Aorta (tissue), 5 donors: Measurements from ENCODE around the gene PPP1R1C. TPM values are rescaled to one million over a fixed set of nuclear protein-coding genes. Genes with fewer than 3 reads are reported as not detected.

Source experiments
- ATAC-seq: fragments of 200-7000 bp; cut with Tn5 transposase; one replicate; pipeline ENCODE4 v1.9.1; 2022; ENCODE audit warnings: moderate library complexity; ENCODE audit not compliant: low FRiP score
- DNase-seq, 2 donors: peaks; one replicate each; pipeline ENCODE4 v3.0.0-alpha.2; 2020
- H3K27ac ChIP-seq, 2 donors: one replicate each; pipeline ENCODE4 v1.5.1; 2013; ENCODE audit warnings: low read length in 2 of 2, mild to moderate bottlenecking in 2 of 2, moderate library complexity in 2 of 2, control low read depth in 1 of 2, inconsistent platforms in 1 of 2, low read depth in 1 of 2
- H3K27me3 ChIP-seq, 2 donors: one replicate each; pipeline ENCODE4 v1.6.1; 2013; ENCODE audit warnings: control low read depth in 1 of 2, low read length in 1 of 2, mild to moderate bottlenecking in 1 of 2, moderate library complexity in 1 of 2; ENCODE audit not compliant: insufficient read depth in 2 of 2, control insufficient read depth in 1 of 2
- H3K36me3 ChIP-seq, 2 donors: one replicate each; pipeline ENCODE4 v1.6.1; 2013; ENCODE audit warnings: control low read depth in 1 of 2, low read length in 1 of 2, mild to moderate bottlenecking in 1 of 2; ENCODE audit not compliant: insufficient read depth in 2 of 2, control insufficient read depth in 1 of 2
- H3K4me1 ChIP-seq, 2 donors: one replicate each; pipeline ENCODE4 v1.6.1; 2013; ENCODE audit warnings: low read length in 2 of 2, control low read depth in 1 of 2, mild to moderate bottlenecking in 1 of 2, moderate library complexity in 1 of 2; ENCODE audit not compliant: insufficient read depth in 2 of 2, control insufficient read depth in 1 of 2
- H3K4me3 ChIP-seq, 2 donors: one replicate each; pipeline ENCODE4 v1.5.1; 2013; ENCODE audit warnings: low read length in 2 of 2, control low read depth in 1 of 2, mild to moderate bottlenecking in 1 of 2
- H3K9me3 ChIP-seq: one replicate; pipeline ENCODE4 v1.6.1; 2013; ENCODE audit warnings: mild to moderate bottlenecking, low read length; ENCODE audit not compliant: control insufficient read depth
- WGBS, 2 donors: extraction: QIAGEN DNeasy Blood & Tissue Kit; methylation state at CpG; one replicate each; pipeline ENCODE4 v1.1.7; 2013; 5-methylcytosine and 5-hydroxymethylcytosine counted together
- intact Hi-C, 2 donors: fragments of 100-400 bp; cut with DNase I; formaldehyde crosslinking; loops; one replicate each; pipeline versions ENCODE4 v1.14.2 to v1.15.0; 2022
- polyA plus RNA-seq, 2 donors: library from polyadenylated mRNA; stranded (reverse); fragments of 200-250 nt; gene quantifications; one replicate each; pipeline ENCODE4 v1.2.3, GENCODE V29; 2013
- total RNA-seq, 2 donors: library from RNA; stranded (reverse); fragmentation: NEBNext Ultra II Directional; extraction: Animal tissue kit (Norgen Biotek cat#: 25700); gene quantifications; one replicate each; pipeline ENCODE4 v1.2.1, GENCODE V29; 2021
- donor health status: healthy with polysubstance abuse.
- donor health status: Bipolar disorder and iron deficiency.
- donor health status: DM: no; HTN: no; CAD: no.
- donor health status: DM: no; HTN: no; CAD: no.
- donor health status: DM: yes; HTN: yes; CAD: no.

The PPP1R1C gene
- total and polyA plus RNA-seq, 4 donors = 0.54 to 1.6 (median 1.1) TPM

DNA sequence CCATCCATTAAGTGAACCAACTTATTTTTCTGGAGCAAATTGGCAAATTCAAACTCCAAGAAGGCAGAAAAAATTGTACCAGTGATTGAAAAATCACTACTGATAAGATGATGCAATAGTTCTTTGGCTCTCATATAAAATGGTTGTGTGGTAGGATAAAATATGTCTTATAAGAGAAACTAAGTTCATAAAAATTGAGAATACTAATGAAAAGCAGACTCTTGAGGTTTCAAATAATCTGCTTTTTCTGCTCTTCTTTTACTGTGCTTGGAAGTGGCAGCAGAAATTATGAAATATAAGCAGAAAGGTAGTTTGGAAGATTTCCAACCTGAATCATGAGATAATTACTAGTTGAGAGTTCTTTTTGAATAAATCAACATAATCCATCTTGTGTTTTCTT lies 61.9 kb downstream of the PPP1R1C start:
- Histone ChIP-seq H3K36me3 (no peaks in the 10 kb centered on the region), H3K4me3 (no peak overlapping the region), H3K4me1 (peaks cover 2 to 5% of the 10 kb centered on the region in 2 donors), H3K27me3 (no peaks in the 10 kb centered on the region), H3K9me3 (no peaks in the 10 kb centered on the region), H3K27ac (no peak overlapping the region)
- DNase-seq (no peak), ATAC-seq (peak; percentile 63)
- intact Hi-C loops = no loop called here

DNA sequence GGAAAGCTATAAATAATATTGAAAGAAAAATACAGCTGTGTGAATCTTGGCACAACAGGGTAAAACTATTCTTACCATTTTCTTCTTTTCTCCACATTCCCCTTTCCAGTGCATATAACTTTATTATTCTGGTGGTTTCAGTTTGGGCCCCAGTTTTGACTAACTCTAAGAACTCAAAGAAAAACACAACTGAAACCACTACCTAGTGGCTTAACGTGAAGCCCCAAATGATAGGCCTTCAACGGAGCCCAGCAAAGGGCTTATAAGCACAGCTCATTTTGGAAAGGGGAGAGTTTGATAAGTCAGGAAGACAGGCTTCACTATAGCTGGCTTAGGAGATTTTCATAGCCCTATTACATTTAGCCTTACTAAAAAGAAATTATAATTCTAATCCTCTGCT lies 62.4 kb downstream of the PPP1R1C start:
- Histone ChIP-seq H3K4me1 (peaks cover 2 to 5% of the 10 kb centered on the region in 2 donors), H3K36me3 (no peaks in the 10 kb centered on the region), H3K4me3 (no peak overlapping the region), H3K9me3 (no peaks in the 10 kb centered on the region), H3K27me3 (no peaks in the 10 kb centered on the region), H3K27ac (peak overlapping the region in 1 of 2 donors; percentile 22)
- DNase-seq (no peak), ATAC-seq (peak; percentile 6)
- intact Hi-C loops = no loop called here
- WGBS, 2 donors = 11 to 14% methylated on average over 2 of the region's 2 CpGs

DNA sequence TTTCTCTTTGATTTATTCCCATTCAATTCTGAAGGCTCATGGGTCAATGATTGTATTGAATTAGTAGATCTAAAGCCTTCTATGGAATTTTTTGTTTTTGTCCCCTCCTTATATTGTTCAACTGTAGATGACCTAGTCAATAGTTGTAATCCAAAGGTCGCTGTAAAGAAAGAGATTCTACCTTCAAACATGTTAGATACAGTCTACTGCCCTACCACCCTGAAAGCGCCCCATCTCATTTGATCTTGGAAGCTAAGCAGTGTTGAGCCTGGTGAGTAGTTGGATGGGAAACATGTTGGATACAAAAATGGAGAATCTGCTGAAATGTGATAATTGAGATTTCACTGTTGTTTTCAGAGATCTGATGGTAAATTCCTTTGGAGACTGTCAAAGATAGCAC lies 63.0 kb downstream of the PPP1R1C start:
- Histone ChIP-seq H3K4me1 (peaks cover 2 to 5% of the 10 kb centered on the region in 2 donors), H3K27me3 (no peaks in the 10 kb centered on the region), H3K4me3 (no peak overlapping the region), H3K27ac (peak overlapping the region in 1 of 2 donors; percentile 45), H3K36me3 (no peaks in the 10 kb centered on the region), H3K9me3 (no peaks in the 10 kb centered on the region)
- 95 to 99% methylated on average over 2 of the region's 2 CpGs for WGBS, 2 donors
- DNase-seq = no peak
- no peak for ATAC-seq
- intact Hi-C loops = no loop called here

DNA sequence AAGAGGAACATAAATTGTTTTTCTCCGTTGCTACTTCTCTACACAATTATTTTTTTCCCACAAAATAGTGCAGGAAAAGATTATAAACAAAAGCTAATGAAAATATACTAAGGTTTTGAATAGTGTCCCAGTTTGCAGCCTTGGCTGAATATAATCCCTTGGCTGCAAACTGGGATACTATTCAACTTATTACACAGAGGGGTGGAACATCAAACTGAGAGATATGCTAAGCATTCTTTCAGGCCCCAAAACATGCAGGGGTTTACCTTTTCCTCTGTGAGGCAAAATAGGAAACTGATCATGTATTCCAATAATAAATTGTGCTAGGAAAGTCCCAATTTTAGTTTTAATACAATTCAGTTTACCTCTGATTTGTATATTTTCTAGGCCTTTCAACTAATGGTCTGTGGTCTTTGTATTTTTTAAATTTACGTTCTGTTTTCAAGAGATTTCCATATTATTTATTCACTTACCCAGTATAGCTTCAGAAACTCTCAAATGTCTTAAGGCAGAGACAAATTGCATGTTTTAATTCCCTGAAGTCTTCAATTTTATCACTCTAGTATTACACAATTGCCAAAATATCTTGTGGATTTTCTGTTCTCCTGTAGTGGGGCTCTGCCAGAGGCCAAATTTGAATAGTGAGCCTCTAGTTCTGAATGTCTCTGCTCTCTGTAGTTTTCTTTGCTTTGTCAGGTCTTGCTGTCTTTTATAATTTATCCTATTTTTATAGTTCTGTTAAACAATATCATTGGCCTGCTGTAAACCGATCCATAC lies 63.9 kb downstream of the PPP1R1C start:
- Histone ChIP-seq H3K4me3 (no peak overlapping the region), H3K4me1 (peaks cover 2 to 5% of the 10 kb centered on the region in 2 donors), H3K27me3 (no peaks in the 10 kb centered on the region), H3K36me3 (no peaks in the 10 kb centered on the region), H3K9me3 (no peaks in the 10 kb centered on the region), H3K27ac (no peak overlapping the region)
- intact Hi-C loops = no loop called here
- ATAC-seq (peak; percentile 69), DNase-seq (no peak)
- WGBS, 2 donors = 27 to 34% methylated on average over 3 of the region's 3 CpGs

DNA sequence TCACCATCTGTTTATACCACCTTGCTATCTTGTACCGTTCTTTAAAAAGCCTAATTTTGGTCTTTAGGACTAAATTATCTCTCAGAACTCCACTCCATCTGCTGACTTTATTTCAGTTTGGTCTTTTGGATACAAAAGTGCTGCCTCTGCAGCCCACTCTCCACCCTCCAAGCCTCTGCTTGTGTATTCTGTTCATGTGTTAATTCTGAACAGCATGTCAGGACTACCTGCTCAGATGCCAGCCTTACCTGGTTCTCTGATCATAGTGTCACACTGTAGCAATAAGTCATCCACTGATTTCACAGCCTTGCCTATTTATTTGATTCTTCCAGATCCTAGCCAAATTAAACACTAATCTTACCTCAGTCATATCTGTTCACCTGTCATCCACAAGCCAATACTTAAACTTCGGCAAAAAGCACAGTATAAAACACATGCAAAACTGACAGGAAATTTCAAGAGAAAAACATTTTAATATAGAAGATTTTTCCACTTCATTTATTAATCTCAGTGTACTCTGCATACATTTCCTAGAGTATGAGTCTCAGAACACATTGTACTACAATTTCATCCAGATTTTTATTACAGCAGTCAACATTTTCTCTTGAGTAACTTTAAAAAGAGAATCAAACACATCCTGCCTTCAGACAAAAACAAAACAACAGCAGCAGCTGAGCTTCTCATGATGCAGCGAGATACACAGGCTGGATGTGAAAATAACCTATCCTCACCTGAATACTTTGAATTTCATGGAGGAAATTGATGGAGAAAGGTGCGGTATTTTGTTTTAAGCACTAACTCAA lies 64.9 kb downstream of the PPP1R1C start:
- Histone ChIP-seq H3K4me1 (peaks cover 2 to 5% of the 10 kb centered on the region in 2 donors), H3K27me3 (no peaks in the 10 kb centered on the region), H3K36me3 (no peaks in the 10 kb centered on the region), H3K4me3 (no peak overlapping the region), H3K27ac (peak overlapping the region in 1 of 2 donors; percentile 67), H3K9me3 (no peaks in the 10 kb centered on the region)
- ATAC-seq (no peak), DNase-seq (no peak)
- intact Hi-C loops = no loop called here
- 86 to 88% methylated on average over 4 of the region's 4 CpGs for WGBS, 2 donors

DNA sequence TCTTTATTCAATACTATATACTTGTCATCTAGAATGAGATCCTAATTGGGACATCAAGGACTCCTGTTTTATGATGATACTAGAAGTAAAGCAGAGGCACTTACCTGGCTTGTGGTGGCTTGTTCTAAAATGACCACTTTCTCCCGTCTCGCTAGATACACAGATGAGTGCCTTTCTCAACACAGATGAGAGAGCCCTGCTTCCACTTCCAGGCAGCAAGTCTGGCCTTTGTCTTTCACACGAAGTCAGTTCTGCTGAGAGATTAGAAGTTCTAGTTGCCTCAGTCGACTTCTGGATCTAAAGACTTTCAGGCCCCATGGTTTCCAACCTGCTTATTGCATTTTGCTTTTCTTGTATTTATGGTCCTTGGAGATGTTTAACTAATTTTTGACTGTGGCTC lies 70.3 kb downstream of the PPP1R1C start:
- ATAC-seq = no peak
- 90 to 93% methylated on average over 4 of the region's 4 CpGs for WGBS, 2 donors

DNA sequence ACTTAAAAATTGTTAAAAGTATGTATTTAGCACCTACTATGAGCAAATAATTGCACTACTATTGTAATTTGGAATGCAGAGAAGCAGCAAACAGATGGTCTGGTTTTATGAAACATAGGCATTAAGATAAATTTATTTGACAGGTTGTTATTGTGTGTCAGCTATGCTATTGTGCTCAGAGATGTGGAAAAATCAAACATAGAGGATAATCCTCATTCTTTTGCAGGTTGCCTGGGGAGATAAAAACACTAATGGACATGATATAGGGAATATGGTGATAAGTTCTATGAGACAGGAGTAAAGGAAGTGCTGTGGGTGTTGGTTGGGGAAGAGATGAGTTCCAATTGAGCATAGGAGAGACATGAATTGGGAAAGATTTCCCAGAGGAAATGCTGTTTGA lies 71.3 kb downstream of the PPP1R1C start:
- no peak for ATAC-seq
- no peaks in the 10 kb centered on the region for H3K27me3 ChIP-seq
- no peaks in the 10 kb centered on the region for H3K9me3 ChIP-seq
- no peaks in the 10 kb centered on the region for H3K36me3 ChIP-seq
- no peak for DNase-seq
- no peak overlapping the region for H3K27ac ChIP-seq
- no peak overlapping the region for H3K4me3 ChIP-seq
- intact Hi-C loops = no loop called here
- H3K4me1 ChIP-seq = peaks cover 0 to 3% of the 10 kb centered on the region in 2 donors

More for the DNA sequence above, 70.3 kb downstream of the PPP1R1C start:
- intact Hi-C loops = no loop called here
- Histone ChIP-seq H3K27me3 (no peaks in the 10 kb centered on the region), H3K27ac (no peak overlapping the region), H3K4me1 (peaks cover 0 to 3% of the 10 kb centered on the region in 2 donors), H3K36me3 (no peaks in the 10 kb centered on the region), H3K9me3 (no peaks in the 10 kb centered on the region), H3K4me3 (no peak overlapping the region)
- DNase-seq = no peak

DNA sequence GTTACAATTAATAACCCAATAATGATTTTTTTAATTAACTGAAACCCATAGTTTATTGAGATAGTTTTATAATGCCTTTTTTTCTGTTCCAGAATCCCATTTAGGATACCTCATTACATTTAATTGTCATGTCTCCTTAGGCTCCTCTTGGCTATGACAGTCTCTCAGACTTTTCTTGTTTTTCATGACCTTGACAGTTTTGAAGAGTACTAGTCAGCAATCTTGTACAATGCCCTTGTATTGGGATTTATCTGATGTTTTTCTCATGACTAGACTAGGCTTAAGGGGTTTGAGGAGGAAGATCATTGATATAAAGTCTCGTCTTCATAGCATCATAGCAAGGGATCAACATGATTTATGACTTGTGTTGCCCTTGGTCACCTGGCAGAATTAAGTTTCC lies 72.4 kb downstream of the PPP1R1C start:
- WGBS, 2 donors = 94 to 100% methylated on average over 1 of the region's 1 CpG
- H3K9me3 ChIP-seq = no peaks in the 10 kb centered on the region
- H3K27me3 ChIP-seq = no peaks in the 10 kb centered on the region
- no peaks in the 10 kb centered on the region for H3K4me1 ChIP-seq
- ATAC-seq (no peak), DNase-seq (no peak)
- intact Hi-C loops = no loop called here
- H3K27ac ChIP-seq = no peak overlapping the region
- H3K4me3 ChIP-seq = no peak overlapping the region
- H3K36me3 ChIP-seq = no peaks in the 10 kb centered on the region

DNA sequence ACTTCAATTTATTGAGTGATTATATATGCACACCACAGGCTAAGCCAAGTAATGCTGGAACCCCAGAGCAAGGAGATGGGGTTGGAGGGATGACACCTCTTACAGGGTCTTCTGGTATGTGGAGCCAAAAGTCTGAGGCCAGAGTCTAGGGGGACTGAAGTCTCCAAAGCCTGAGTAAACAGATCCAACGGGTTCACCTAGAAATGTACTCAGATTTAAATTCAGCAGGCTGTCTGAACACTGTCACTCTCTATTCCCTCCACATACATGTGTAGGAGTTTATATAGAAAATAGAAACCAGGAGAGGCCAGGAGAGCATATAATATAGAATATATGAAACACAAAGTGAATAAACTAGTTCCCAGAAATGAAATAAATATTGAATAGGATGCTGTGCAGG lies 76.1 kb downstream of the PPP1R1C start:
- ATAC-seq (no peak), DNase-seq (no peak)
- WGBS, 2 donors = 52 to 73% methylated on average over 1 of the region's 1 CpG
- no peaks in the 10 kb centered on the region for H3K27me3 ChIP-seq
- peaks cover 0 to 2% of the 10 kb centered on the region in 2 donors for H3K4me1 ChIP-seq
- no peak overlapping the region for H3K27ac ChIP-seq
- no peak overlapping the region for H3K4me3 ChIP-seq
- no peaks in the 10 kb centered on the region for H3K9me3 ChIP-seq
- intact Hi-C loops = loop anchor here in 1 of 2 donors (10.0 kb wide), 1 partner anchor 107 kb away; no protein-coding TSS in a partner anchor
- H3K36me3 ChIP-seq = no peaks in the 10 kb centered on the region
